Karpas-422 (cell line): ENCODE data around the gene ACSF3. TPM values are rescaled to one million over a fixed set of nuclear protein-coding genes. Genes with fewer than 3 reads are reported as not detected.

Source experiments
- DNase-seq: peaks from one replicate; pipeline ENCODE4 v3.0.0-alpha.2; 2015
- H2AFZ ChIP-seq: fragments of 200-600 bp; sonication (generic); 2 replicates; pipeline ENCODE4 v1.6.1; 2014; ENCODE audit warnings: antibody characterized with exemption, low read length, mixed read lengths
- H3K27ac ChIP-seq: fragments of 200-600 bp; sonication (generic); 2 replicates; pipeline ENCODE4 v1.5.1; 2014; ENCODE audit warnings: mild to moderate bottlenecking, low read length, moderate library complexity
- H3K27me3 ChIP-seq: fragments of 200-600 bp; sonication (generic); 2 replicates; pipeline ENCODE4 v1.6.1; 2014; ENCODE audit warnings: low read length, mixed read lengths
- H3K36me3 ChIP-seq: fragments of 200-600 bp; sonication (generic); 2 replicates; pipeline ENCODE4 v1.6.1; 2014; ENCODE audit warnings: low read length, mixed read lengths; ENCODE audit not compliant: insufficient read depth
- H3K4me1 ChIP-seq: fragments of 200-600 bp; sonication (generic); 2 replicates; pipeline ENCODE4 v1.6.1; 2014; ENCODE audit warnings: mild to moderate bottlenecking, low read length, mixed read lengths
- H3K4me2 ChIP-seq: fragments of 200-600 bp; sonication (generic); 2 replicates; pipeline ENCODE4 v1.6.1; 2014; ENCODE audit warnings: low read length, low read depth, mild to moderate bottlenecking; ENCODE audit not compliant: poor library complexity, severe bottlenecking
- H3K4me3 ChIP-seq: fragments of 200-600 bp; sonication (generic); 2 replicates; pipeline ENCODE4 v1.5.1; 2014; ENCODE audit warnings: mild to moderate bottlenecking, antibody characterized with exemption, low read length, mixed read lengths
- H3K79me2 ChIP-seq: fragments of 200-600 bp; sonication (generic); 2 replicates; pipeline ENCODE4 v1.6.1; 2014; ENCODE audit warnings: mild to moderate bottlenecking, low read length, mixed read lengths
- H3K9ac ChIP-seq: fragments of 200-600 bp; sonication (generic); 2 replicates; pipeline ENCODE4 v1.6.0; 2014; ENCODE audit warnings: low read length
- H3K9me2 ChIP-seq: fragments of 200-600 bp; sonication (generic), shearing (Covaris generic); replicated peaks from 2 replicates; pipeline ENCODE4 v1.6.0; 2014; ENCODE audit warnings: mild to moderate bottlenecking, low read length, moderate library complexity; ENCODE audit not compliant: insufficient read depth
- H3K9me3 ChIP-seq: fragments of 300-700, 200-600 bp; sonication (generic); 2 replicates; pipeline ENCODE4 v1.6.1; 2014; ENCODE audit warnings: low read length, mixed read lengths
- H4K20me1 ChIP-seq: fragments of 200-600 bp; sonication (generic); 2 replicates; pipeline ENCODE4 v1.6.1; 2014; ENCODE audit warnings: mild to moderate bottlenecking, antibody characterized with exemption, low read length, low read depth; ENCODE audit not compliant: insufficient read depth
- total RNA-seq: library from RNA; depleted of rRNA; stranded (reverse); fragments of >200 nt; shearing (Covaris generic); gene quantifications from 2 replicates; pipeline ENCODE4 v1.2.3, GENCODE V29; 2014; ENCODE audit warnings: low replicate concordance

Gene ACSF3
- total RNA-seq, 1 experiment from 2014 or later: 30.4 TPM

DNA sequence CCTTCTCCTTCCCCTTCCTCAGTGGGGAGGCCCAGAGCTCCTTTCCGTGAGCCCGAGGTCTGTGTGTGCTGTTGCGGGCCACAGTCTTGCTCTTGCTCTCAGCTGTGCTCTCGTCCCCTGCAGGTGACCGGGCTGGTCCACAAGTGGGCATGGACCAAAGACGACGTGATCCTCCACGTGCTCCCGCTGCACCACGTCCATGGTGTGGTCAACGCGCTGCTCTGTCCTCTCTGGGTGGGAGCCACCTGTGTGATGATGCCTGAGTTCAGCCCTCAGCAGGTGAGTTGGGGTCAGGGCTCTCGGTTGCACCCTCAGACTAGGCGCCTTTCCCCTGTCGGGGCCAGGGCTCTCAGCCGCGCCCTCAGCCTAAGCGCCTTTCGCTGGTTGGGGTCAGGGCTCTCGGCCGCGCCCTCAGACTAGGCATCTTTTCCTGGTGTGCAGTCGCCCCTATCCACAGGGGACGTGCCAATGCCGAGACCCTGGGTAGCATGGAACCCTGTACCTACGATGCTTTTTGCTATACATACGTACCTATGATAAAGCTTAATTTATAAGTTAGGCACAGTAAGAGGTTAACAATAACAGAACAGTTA is 8.9 kb downstream of the ACSF3 start:
- H3K4me1 ChIP-seq: peaks cover 20% of the 10 kb centered on the region
- no peaks in the 10 kb centered on the region for H3K27me3 ChIP-seq
- no peaks in the 10 kb centered on the region; the same call in 1 of the 2 replicates for H3K9me3 ChIP-seq
- no peak overlapping the region for H3K4me3 ChIP-seq
- H3K36me3 ChIP-seq: peaks cover 14% of the 10 kb centered on the region
- peaks cover 20% of the 10 kb centered on the region for H3K79me2 ChIP-seq
- no peak overlapping the region for H2AFZ ChIP-seq
- no peak for DNase-seq
- H3K27ac ChIP-seq: no peak overlapping the region
- no peak overlapping the region for H3K4me2 ChIP-seq
- H4K20me1 ChIP-seq: peaks cover 27% of the 10 kb centered on the region; the same call in 1 of the 2 replicates
- no peaks in the 10 kb centered on the region for H3K9me2 ChIP-seq
- no peak overlapping the region for H3K9ac ChIP-seq

DNA sequence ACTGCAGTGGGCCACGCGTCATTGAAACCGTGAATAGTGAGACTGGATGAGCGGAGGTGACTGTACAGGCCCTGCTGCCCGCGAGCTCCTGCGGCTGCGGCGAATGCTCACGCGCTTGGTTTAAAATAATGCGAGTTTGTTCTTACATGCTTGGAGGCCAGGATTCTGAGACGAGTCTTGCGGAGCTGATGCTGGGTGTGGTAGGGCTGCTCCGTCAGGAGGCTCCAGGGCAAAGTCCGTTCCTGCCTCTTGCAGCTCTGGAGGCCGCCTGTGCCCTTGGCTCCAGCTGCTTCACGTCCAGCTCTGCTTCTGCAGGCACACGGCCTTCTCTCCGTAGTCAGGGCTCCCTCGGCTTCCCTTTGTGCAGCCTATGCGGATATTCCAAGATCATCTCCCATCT is 9.5 kb downstream of the ACSF3 start:
- H3K27ac ChIP-seq: no peak overlapping the region
- peaks cover 25% of the 10 kb centered on the region; the same call in 1 of the 2 replicates for H4K20me1 ChIP-seq
- H2AFZ ChIP-seq: no peak overlapping the region
- no peak overlapping the region for H3K4me3 ChIP-seq
- no peak overlapping the region for H3K4me2 ChIP-seq
- no peaks in the 10 kb centered on the region; the same call in 1 of the 2 replicates for H3K9me3 ChIP-seq
- H3K79me2 ChIP-seq: peaks cover 19% of the 10 kb centered on the region
- peaks cover 16% of the 10 kb centered on the region for H3K36me3 ChIP-seq
- H3K27me3 ChIP-seq: no peaks in the 10 kb centered on the region
- H3K4me1 ChIP-seq: peaks cover 14% of the 10 kb centered on the region
- no peak for DNase-seq
- H3K9ac ChIP-seq: no peak overlapping the region
- H3K9me2 ChIP-seq: no peaks in the 10 kb centered on the region

DNA sequence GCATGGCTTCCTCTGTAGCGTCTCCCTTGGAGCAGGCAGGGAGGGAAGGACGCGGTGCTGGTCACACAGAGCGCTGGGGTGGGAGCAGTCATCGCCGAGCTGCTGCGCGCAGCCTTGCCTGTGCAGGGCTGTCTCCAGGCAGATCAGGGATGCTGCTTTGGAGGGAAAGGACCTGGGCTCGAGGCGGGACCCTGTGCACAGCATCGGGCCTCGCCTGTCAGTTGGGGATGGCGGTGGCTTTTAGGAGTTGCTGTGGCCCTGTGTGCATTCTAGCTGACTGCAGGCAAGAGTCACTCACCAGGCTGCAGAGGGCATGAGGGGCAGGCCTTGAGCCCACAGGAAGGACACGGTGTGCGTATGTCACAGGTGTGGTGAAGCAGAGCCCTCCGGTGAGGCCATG is 10.1 kb downstream of the ACSF3 start:
- peaks cover 16% of the 10 kb centered on the region for H3K36me3 ChIP-seq
- H3K4me3 ChIP-seq: no peak overlapping the region
- no peak for DNase-seq
- peaks cover 17% of the 10 kb centered on the region for H3K79me2 ChIP-seq
- H3K27ac ChIP-seq: no peak overlapping the region
- H3K9me2 ChIP-seq: no peaks in the 10 kb centered on the region
- no peak overlapping the region for H3K4me2 ChIP-seq
- H3K4me1 ChIP-seq: peaks cover 8% of the 10 kb centered on the region
- H3K27me3 ChIP-seq: no peaks in the 10 kb centered on the region
- no peak overlapping the region for H2AFZ ChIP-seq
- no peak overlapping the region for H3K9ac ChIP-seq
- peaks cover 23% of the 10 kb centered on the region; the same call in 1 of the 2 replicates for H4K20me1 ChIP-seq
- H3K9me3 ChIP-seq: no peaks in the 10 kb centered on the region; the same call in 1 of the 2 replicates

DNA sequence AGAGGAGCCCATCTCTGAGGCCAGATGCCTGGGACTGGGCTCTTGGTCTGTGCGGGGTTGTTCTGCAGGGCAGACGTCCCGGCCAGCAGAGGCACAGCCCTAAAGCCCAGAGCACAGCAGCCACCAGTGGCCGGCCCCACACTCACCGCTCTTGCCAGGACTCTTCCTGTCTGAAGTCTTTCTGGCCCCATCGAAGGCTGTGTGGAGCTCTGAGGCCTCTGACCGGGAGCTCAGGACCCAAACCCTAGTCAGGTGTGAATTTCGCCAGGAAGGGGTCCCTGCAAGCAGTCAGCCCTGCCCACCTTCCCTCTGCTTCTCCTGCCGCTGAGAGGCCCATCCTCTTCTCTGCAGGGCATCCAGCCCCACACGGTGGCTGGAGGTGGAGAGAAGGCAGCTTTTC is 10.7 kb downstream of the ACSF3 start:
- H2AFZ ChIP-seq: no peak overlapping the region
- H3K9me2 ChIP-seq: no peaks in the 10 kb centered on the region
- peaks cover 3% of the 10 kb centered on the region for H3K4me1 ChIP-seq
- H3K36me3 ChIP-seq: peaks cover 16% of the 10 kb centered on the region
- H3K4me2 ChIP-seq: no peak overlapping the region
- H3K79me2 ChIP-seq: peaks cover 12% of the 10 kb centered on the region
- DNase-seq: no peak
- no peak overlapping the region for H3K4me3 ChIP-seq
- no peak overlapping the region for H3K27ac ChIP-seq
- peaks cover 18% of the 10 kb centered on the region; the same call in 1 of the 2 replicates for H4K20me1 ChIP-seq
- no peaks in the 10 kb centered on the region; the same call in 1 of the 2 replicates for H3K9me3 ChIP-seq
- no peak overlapping the region for H3K9ac ChIP-seq
- no peaks in the 10 kb centered on the region for H3K27me3 ChIP-seq

DNA sequence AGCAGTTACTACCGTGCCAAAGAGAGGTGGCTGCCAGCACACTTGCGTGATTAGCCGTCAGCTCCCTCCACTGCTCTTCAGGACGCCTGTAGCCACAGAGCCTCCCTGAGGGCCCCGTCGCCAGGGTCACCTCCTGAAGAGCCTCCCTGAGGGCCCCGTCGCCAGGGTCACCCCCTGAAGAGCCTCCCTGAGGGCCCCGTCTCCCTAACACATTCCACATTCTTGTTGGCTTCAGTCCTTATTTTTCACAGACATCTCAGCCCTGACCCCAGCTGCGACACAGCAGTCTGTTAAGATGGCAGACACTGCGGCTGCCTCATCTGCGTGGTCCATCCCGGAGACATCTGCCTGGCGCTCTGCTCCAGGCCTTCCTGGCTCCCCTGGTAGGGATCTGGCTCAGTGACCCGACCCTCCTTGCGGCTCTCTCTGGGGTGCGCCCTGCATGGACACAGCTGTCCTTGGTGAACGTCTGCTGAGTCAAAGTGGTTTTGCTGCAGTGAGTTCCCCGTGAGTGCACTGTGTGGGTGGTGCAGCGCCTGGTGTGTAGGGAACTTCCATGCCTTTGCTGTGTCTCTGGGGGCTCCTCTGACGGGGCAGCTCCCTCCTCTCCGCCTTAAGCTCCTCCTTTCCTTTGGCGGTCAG is 11.4 kb downstream of the ACSF3 start:
- H2AFZ ChIP-seq: no peak overlapping the region
- H3K4me2 ChIP-seq: no peak overlapping the region
- DNase-seq: no peak
- H3K4me1 ChIP-seq: no peaks in the 10 kb centered on the region
- no peak overlapping the region for H3K9ac ChIP-seq
- peaks cover 4% of the 10 kb centered on the region for H3K79me2 ChIP-seq
- peaks cover 16% of the 10 kb centered on the region for H3K36me3 ChIP-seq
- H3K27me3 ChIP-seq: no peaks in the 10 kb centered on the region
- no peaks in the 10 kb centered on the region for H3K9me2 ChIP-seq
- H3K4me3 ChIP-seq: no peak overlapping the region
- H3K9me3 ChIP-seq: no peaks in the 10 kb centered on the region; the same call in 1 of the 2 replicates
- 0 out of 2 replicates have a peak, but pooled peaks cover 10% of the 10 kb centered on the region for H4K20me1 ChIP-seq
- H3K27ac ChIP-seq: no peak overlapping the region

DNA sequence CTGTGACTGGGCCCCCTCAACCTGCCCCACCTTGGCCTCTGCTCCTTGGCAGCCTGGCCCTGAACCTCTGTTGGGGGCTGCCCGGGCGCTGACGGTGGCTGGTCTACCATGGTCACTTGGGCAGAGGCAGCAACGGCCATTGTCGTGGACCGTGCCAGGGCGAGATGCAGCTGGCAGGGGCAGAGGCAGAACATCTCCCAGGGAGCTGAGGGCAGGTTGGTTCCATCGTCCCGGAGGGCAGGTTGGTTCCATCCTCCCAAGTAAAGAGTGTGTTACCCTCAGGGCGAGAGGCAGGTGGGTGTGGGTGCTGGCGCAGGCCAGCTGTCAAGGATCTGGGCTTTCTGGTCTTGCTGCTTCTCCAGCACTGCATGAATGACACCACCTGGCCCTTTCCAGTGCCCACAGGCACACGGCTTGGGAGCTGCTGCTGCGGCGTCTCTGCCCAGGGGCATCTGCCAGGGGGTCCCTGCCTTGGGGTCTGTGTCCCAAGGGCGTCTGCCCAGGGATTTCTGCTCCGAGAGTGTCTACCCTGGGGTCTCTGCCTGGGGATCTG is 12.0 kb downstream of the ACSF3 start:
- no peaks in the 10 kb centered on the region for H3K4me1 ChIP-seq
- no peaks in the 10 kb centered on the region for H3K9me2 ChIP-seq
- no peaks in the 10 kb centered on the region for H3K79me2 ChIP-seq
- no peaks in the 10 kb centered on the region for H3K27me3 ChIP-seq
- no peak overlapping the region for H3K4me2 ChIP-seq
- H3K36me3 ChIP-seq: peaks cover 16% of the 10 kb centered on the region
- H4K20me1 ChIP-seq: 0 out of 2 replicates have a peak, but pooled peaks cover 6% of the 10 kb centered on the region
- H3K9ac ChIP-seq: no peak overlapping the region
- no peak overlapping the region for H3K4me3 ChIP-seq
- no peak for DNase-seq
- H3K9me3 ChIP-seq: no peaks in the 10 kb centered on the region; the same call in 1 of the 2 replicates
- no peak overlapping the region for H3K27ac ChIP-seq
- no peak overlapping the region for H2AFZ ChIP-seq

DNA sequence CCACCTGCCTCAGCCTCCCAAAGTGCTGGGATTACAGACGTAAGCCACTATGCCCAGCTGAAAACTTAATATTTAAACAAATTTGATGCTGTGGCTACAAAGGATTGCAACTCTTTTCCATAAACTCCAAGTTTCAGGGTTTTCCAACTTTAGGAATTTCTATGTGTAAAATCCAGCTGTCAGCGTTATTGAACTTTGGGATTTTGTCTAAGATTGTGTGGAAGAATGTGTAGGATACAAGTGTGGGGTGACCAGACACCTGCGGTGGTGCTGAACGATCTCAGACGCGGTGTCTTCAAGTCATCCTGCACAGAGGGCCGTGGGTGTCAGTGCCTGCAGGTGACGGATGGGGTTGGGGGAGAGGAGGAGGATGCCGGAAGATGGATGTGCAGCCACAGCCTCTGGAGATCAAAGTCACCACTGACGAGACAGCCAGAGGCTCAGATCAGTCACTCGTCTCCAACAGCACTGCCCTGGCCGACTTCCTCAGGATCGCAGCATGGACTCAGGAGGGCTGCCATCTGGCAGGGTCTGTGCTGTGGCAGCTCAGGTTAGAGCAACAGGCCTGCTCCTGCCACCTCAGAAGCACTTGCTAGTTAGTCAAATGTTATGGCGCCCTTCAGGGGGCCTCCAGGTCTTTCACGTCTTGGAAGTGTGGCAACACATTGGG is 13.0 kb downstream of the ACSF3 start:
- Histone ChIP-seq H3K27me3 (no peaks in the 10 kb centered on the region), H3K4me2 (no peak overlapping the region), H2AFZ (no peak overlapping the region), H3K9ac (no peak overlapping the region), H3K36me3 (peaks cover 16% of the 10 kb centered on the region), H3K27ac (no peak overlapping the region), H3K4me1 (no peaks in the 10 kb centered on the region), H4K20me1 (0 out of 2 replicates have a peak, but pooled peaks cover 6% of the 10 kb centered on the region), H3K4me3 (no peak overlapping the region), H3K9me2 (no peaks in the 10 kb centered on the region), H3K79me2 (no peaks in the 10 kb centered on the region), H3K9me3 (no peaks in the 10 kb centered on the region; the same call in 1 of the 2 replicates)
- no peak for DNase-seq

DNA sequence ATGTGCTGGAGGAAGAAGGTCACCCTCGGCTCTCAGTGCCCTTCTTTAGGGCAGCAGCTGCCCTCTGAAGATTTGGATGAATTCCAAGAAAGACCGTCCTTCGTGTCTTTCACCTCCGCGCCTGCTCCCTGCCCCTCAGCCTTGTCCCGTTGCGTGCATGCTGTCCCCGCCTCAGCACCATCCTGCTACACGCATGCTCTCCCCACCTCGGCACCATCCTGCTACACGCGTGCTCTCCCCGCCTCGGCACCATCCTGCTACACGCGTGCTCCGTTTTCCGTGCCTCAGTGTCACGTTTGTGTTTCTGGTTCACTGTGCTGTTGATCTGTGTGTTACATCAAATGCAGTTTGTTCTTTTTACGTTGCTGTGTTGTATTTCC is 13.5 kb downstream of the ACSF3 start:
- no peaks in the 10 kb centered on the region for H3K79me2 ChIP-seq
- no peaks in the 10 kb centered on the region for H3K27me3 ChIP-seq
- peaks cover 16% of the 10 kb centered on the region for H3K36me3 ChIP-seq
- H4K20me1 ChIP-seq: 0 out of 2 replicates have a peak, but pooled peaks cover 6% of the 10 kb centered on the region
- no peaks in the 10 kb centered on the region for H3K9me2 ChIP-seq
- no peak overlapping the region for H2AFZ ChIP-seq
- DNase-seq: no peak
- no peaks in the 10 kb centered on the region for H3K4me1 ChIP-seq
- no peak overlapping the region for H3K4me3 ChIP-seq
- H3K9ac ChIP-seq: no peak overlapping the region
- H3K9me3 ChIP-seq: no peaks in the 10 kb centered on the region; the same call in 1 of the 2 replicates
- H3K27ac ChIP-seq: no peak overlapping the region
- no peak overlapping the region for H3K4me2 ChIP-seq
